Right renal pelvis (tissue), 4 donors: ENCODE data around the gene ARID1B. TPM values are rescaled to one million over a fixed set of nuclear protein-coding genes. Genes with fewer than 3 reads are reported as not detected.

Source experiments
- DNase-seq, 4 donors: peaks; one replicate each; pipeline ENCODE4 v3.0.0-alpha.2; 2013; ENCODE audit warnings: low read depth in 4 of 4, low spot score in 3 of 4, missing footprints in 1 of 4
- polyA plus RNA-seq, 4 donors: library from polyadenylated mRNA; unstranded; fragments of 120-200 nt; gene quantifications; one replicate each; pipeline ENCODE4 v1.2.1, GENCODE V29; 2013; ENCODE audit not compliant: insufficient read length in 4 of 4

Gene ARID1B
- polyA plus RNA-seq, 4 donors, result 64.5 to 84.5 (median 70.6) TPM

GRCh38 chr6:156953127-156953478 lies 175.9 kb downstream of the ARID1B start:
- no peak for DNase-seq

- DNase-seq, result peak; percentile 74 to 84 (median 83)
These were observed 176.4 kb downstream of the ARID1B start for GRCh38 chr6:156953479-156954146.

- no peak for DNase-seq
These were observed 177.0 kb downstream of the ARID1B start for GRCh38 chr6:156954191-156954590.

DNA sequence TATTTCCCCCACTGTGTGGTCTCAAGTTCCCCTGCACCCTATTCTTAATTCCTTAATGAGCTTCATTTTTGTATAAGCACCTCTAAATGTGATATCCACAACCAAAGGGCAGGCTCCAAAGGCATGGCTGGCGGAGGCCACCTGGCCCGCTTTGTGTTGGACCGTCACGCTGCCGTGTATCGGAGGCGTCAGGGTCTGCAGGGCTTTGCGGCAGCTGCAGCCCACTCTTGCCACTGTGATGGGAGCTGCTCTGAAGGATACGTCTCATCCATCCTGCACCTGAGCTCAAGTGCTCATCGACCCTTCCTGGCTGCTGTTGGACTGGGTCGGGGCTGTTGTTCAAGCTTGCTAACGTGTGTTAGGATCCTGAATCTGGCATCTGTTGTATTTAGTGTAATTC lies 177.6 kb downstream of the ARID1B start:
- no peak for DNase-seq

DNA sequence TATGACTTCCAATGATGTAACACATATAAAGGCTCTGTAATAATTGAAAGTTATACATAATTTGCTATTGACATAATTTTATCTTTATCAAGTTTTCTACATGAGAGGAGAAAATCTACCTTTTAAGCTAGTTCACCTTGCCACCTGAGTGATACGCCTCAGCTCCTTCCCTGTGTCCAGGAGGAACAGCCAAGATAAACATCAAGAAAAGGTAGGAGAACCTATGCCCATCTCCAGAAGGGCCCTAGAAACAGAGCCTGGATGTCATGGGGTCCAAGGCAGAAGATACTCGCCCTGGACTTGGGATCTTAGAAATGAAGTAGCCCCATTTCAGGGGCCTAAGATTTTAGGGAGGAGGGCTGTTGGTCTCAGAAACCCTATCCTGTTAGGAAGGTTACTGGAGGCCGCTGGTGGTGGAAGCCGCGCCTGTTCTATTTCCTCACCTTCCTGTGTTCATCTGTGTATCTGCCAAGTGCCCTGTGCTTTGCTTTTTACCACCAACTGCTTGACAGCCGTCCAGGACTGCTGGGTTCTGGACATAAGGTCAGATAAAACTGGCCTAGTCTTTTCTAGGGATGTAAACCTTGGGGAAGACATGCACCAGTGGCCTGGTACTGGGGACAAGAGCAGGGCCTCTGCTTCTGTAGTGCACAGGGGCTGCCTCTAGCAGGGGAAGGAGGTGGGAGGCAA lies 178.5 kb downstream of the ARID1B start:
- DNase-seq, result no peak

DNA sequence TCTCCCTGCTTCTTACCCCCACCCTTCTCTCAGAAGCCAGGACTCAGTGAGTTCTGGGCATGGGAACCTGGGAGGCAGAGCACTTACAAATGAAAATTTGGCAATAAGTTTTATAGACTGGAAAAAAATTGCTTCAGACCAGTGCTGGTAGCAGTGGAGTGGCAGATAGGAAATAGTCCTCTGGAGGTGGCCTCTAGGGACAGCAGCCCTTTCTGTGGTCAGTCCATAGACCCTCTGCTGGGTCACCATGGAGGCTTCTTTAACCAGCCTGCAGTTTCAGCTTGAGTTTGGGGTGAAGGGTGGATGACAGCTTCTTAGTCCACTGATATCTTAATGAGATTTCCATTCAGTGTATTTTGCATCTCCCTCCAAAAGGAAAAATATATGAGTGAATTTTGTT lies 179.1 kb downstream of the ARID1B start:
- no peak for DNase-seq

- DNase-seq, result no peak
These were observed 180.9 kb downstream of the ARID1B start for GRCh38 chr6:156957931-156958547.

DNA sequence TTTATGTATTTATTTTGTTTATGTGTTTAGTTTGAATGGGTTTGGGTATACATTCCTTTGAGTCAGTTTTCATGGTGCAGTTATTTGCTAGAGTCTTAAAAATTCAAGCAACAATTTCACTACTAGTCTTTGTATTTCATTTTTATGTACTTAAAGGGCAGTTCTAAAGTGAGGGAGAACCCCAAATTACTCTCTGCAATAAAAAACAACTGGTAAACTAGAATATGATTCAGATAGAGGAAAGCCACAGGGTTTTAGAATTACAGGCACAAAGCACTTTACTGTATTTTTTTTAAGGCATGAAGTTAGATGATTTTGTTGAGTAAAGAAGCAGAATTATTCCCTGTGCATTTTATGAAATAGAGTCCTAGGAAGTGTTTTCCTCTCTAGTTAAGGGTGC lies 183.3 kb downstream of the ARID1B start:
- DNase-seq, result no peak

GRCh38 chr6:156961282-156961892 lies 184.2 kb downstream of the ARID1B start:
- DNase-seq, result no peak

- no peak for DNase-seq
These were observed 186.8 kb downstream of the ARID1B start for GRCh38 chr6:156963712-156964700.

- DNase-seq, result no peak
These were observed 190.7 kb downstream of the ARID1B start for GRCh38 chr6:156967852-156968251.

GRCh38 chr6:156969233-156969632 lies 192.1 kb downstream of the ARID1B start:
- DNase-seq, result no peak

GRCh38 chr6:156970595-156971112 lies 193.5 kb downstream of the ARID1B start:
- DNase-seq, result no peak

- DNase-seq, result no peak
These were observed 194.1 kb downstream of the ARID1B start for GRCh38 chr6:156971153-156971885.

GRCh38 chr6:156972145-156972544 lies 195.0 kb downstream of the ARID1B start:
- no peak for DNase-seq

DNA sequence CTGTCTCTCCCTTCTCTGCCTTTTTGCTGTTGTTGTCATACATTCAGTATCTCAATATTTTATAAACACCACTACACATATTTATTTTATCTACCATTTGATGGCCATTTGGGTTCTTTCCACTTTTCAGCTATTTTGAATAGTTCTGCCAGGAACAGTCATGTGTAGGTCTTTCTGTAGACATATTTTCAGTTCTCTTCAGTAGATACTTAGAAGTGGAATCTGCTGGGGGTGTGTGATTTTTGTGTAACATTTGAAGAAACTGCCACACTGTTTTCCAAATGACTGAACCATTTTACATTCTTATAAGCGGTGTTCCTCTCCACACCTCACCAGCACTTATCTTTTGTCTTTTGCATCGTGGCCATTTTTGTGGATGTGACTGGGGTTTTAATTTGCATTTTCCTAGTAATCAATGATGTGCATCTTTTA lies 197.7 kb downstream of the ARID1B start:
- DNase-seq, result no peak

- no peak for DNase-seq
These were observed 198.2 kb downstream of the ARID1B start for GRCh38 chr6:156975414-156975813.

DNA sequence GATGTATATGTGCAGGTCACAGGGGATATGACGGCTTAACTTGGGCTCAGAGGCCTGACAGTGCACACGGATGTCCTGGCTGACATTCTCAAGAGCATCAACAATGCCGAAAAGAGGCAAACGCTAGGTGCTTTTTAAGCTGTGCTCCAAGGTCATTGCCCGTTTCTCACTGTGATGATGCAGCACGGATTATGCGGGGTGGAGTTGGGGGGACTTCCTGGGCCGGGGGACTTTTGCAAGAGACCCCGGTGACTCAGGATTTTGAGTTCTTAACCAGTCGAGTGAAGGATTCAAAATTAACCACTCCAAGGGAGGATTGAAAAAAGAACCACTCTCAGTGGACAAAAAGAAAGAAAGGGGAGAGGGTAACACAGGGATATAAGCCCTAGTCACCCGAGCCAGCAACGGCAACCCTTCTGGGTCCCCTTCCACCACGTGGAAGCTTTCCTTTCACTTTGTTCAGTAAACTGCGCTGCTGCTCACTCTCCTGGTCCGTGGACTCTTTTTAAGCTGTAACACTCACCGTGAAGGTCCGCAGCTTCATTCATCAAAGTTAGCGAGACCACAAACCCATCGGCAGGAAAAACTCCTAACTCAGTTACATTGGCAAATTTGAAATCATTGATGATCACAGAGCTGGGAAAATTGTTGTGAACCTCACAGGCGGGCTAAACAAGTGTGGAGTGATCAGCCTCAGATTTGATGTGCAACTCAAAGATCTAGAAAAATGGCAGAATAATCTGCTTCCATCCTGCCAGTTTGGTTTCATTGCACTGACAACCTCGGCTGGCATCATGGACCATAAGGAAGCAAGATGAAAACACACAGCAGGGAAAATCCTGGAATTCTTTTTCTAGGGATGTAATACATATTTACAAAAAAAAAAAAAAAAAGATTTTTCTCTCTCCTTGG lies 199.3 kb downstream of the ARID1B start:
- DNase-seq, result no peak
